CD14-positive monocyte (primary cell): Measurements from ENCODE around the gene FAM20C. TPM values are rescaled to one million over a fixed set of nuclear protein-coding genes. Genes with fewer than 3 reads are reported as not detected.

ENCODE experiments used
- DNase-seq, 3 donors: peaks; one replicate each; pipeline ENCODE4 v3.0.0-alpha.2; 2011 to 2022
- H2AFZ ChIP-seq: 2 replicates; pipeline ENCODE4 v1.6.0; 2012; ENCODE audit warnings: mild to moderate bottlenecking, low read depth, low read length, inconsistent platforms; ENCODE audit not compliant: insufficient read depth, poor library complexity, severe bottlenecking
- H3K27ac ChIP-seq, 2 donors: 1 replicate in 1 of 2; 2 replicates in 1 of 2; pipeline ENCODE4 v1.5.1; 2012 to 2013; ENCODE audit warnings: low read length in 2 of 2, control low read depth in 1 of 2, inconsistent platforms in 1 of 2, low read depth in 1 of 2, mild to moderate bottlenecking in 1 of 2
- H3K27me3 ChIP-seq, 2 donors: one replicate each; pipeline versions ENCODE4 v1.6.0 to v1.6.1; 2011 to 2013; ENCODE audit warnings: low read length in 2 of 2; ENCODE audit not compliant: control insufficient read depth in 2 of 2, insufficient read depth in 2 of 2
- H3K36me3 ChIP-seq, 2 donors: replicated peaks in 1 of 2; 1 replicate in 1 of 2; 2 replicates in 1 of 2; pipeline versions ENCODE4 v1.5.1 to v1.6.1; 2012 to 2013; ENCODE audit warnings: low read length in 2 of 2, control low read depth in 1 of 2, inconsistent platforms in 1 of 2, mild to moderate bottlenecking in 1 of 2; ENCODE audit not compliant: insufficient read depth in 2 of 2, control insufficient read depth in 1 of 2
- H3K4me1 ChIP-seq, 2 donors: 1 replicate in 1 of 2; 2 replicates in 1 of 2; pipeline versions ENCODE4 v1.5.1 to v1.6.1; 2012 to 2013; ENCODE audit warnings: low read length in 2 of 2, control low read depth in 1 of 2, inconsistent platforms in 1 of 2, mild to moderate bottlenecking in 1 of 2, moderate library complexity in 1 of 2; ENCODE audit not compliant: insufficient read depth in 2 of 2, control insufficient read depth in 1 of 2
- H3K4me2 ChIP-seq: replicated peaks from 2 replicates; pipeline ENCODE3; 2012; ENCODE audit warnings: low read length, moderate library complexity, mild to moderate bottlenecking; ENCODE audit not compliant: poor library complexity, severe bottlenecking; ENCODE audit errors: extremely low read depth
- H3K4me3 ChIP-seq, 3 experiments: fragments of 200-600 bp in 1 of 3; sonication (generic) in 1 of 3; replicated peaks in 1 of 3; 1 replicate in 2 of 3; 2 replicates in 1 of 3; pipeline ENCODE4 v1.5.1; 2011 to 2013; ENCODE audit warnings: low read length in 3 of 3, mild to moderate bottlenecking in 3 of 3, control low read depth in 2 of 3, low read depth in 2 of 3, inconsistent platforms in 1 of 3, moderate library complexity in 1 of 3
- H3K79me2 ChIP-seq: 2 replicates; pipeline ENCODE4 v1.6.0; 2012; ENCODE audit warnings: mild to moderate bottlenecking, control low read depth, inconsistent platforms, low read length, moderate library complexity; ENCODE audit not compliant: insufficient read depth
- H3K9ac ChIP-seq: 2 replicates; pipeline ENCODE4 v1.6.0; 2017; ENCODE audit warnings: low read length, mild to moderate bottlenecking; ENCODE audit not compliant: insufficient read depth, poor library complexity, severe bottlenecking
- H3K9me3 ChIP-seq, 2 donors: replicated peaks in 1 of 2; 1 replicate in 1 of 2; 2 replicates in 1 of 2; pipeline versions ENCODE4 v1.5.1 to v1.6.1; 2012 to 2013; ENCODE audit warnings: low read length in 2 of 2, control low read depth in 1 of 2; ENCODE audit not compliant: control insufficient read depth in 1 of 2, insufficient read depth in 1 of 2
- H4K20me1 ChIP-seq: 2 replicates; pipeline ENCODE4 v1.6.0; 2012; ENCODE audit warnings: mild to moderate bottlenecking, low read length, control low read depth, moderate library complexity; ENCODE audit not compliant: insufficient read depth
- H3K27ac Mint-ChIP-seq, 7 donors: one replicate each; pipeline ENCODE4 v1.8.0; 2020; ENCODE audit warnings: mild to moderate bottlenecking in 7 of 7, mixed read lengths in 7 of 7, moderate library complexity in 6 of 7, inconsistent platforms in 2 of 7
- H3K27me3 Mint-ChIP-seq, 3 donors: one replicate each; pipeline ENCODE4 v1.8.0; 2021 to 2022; ENCODE audit warnings: low read depth in 3 of 3, mild to moderate bottlenecking in 3 of 3, mixed read lengths in 3 of 3, moderate library complexity in 3 of 3, inconsistent platforms in 1 of 3
- H3K36me3 Mint-ChIP-seq, 2 donors: one replicate each; pipeline ENCODE4 v1.8.0; 2020; ENCODE audit warnings: mixed read lengths in 2 of 2, inconsistent platforms in 1 of 2, mild to moderate bottlenecking in 1 of 2
- H3K4me1 Mint-ChIP-seq: one replicate; pipeline ENCODE4 v1.8.0; 2020; ENCODE audit warnings: mild to moderate bottlenecking, mixed read lengths
- H3K4me3 Mint-ChIP-seq, 2 donors: one replicate each; pipeline ENCODE4 v1.8.0; 2020; ENCODE audit warnings: mild to moderate bottlenecking in 2 of 2, mixed read lengths in 2 of 2, moderate library complexity in 1 of 2
- H3K9me3 Mint-ChIP-seq, 7 donors: one replicate each; pipeline ENCODE4 v1.8.0; 2020 to 2022; ENCODE audit warnings: mixed read lengths in 7 of 7, mild to moderate bottlenecking in 6 of 7, moderate library complexity in 6 of 7, inconsistent platforms in 2 of 7
- WGBS: methylation state at CpG from one replicate; pipeline ENCODE4 v1.1.5; 2013; ENCODE audit warnings: missing lambda C conversion rate; ENCODE audit not compliant: insufficient coverage; 5-methylcytosine and 5-hydroxymethylcytosine counted together
- intact Hi-C, 2 donors: fragments of 100-400 bp; cut with micrococcal nuclease; formaldehyde crosslinking; loops; one replicate each; pipeline versions ENCODE4 v1.15.0 to v1.15.1; 2023
- polyA plus RNA-seq, 3 donors: library from polyadenylated mRNA; depleted of rRNA in 1 of 3; unstranded in 2 of 3; stranded (reverse) in 1 of 3; fragments of 300-500 nt in 2 of 3; fragments of >200 nt in 1 of 3; fragmentation: Illumina TruSeq in 2 of 3; gene quantifications; 1 replicate in 2 of 3; 2 replicates in 1 of 3; pipeline ENCODE4 v1.2.3, GENCODE V29; 2012 to 2021
- TF ChIP-seq, protein P1 (sequence below): fragments of 200-600 bp; IDR thresholded peaks from one replicate; pipeline ENCODE4 v1.8.0; 2022; ENCODE audit warnings: antibody characterized with exemption, mild to moderate bottlenecking

FAM20C gene
- polyA plus RNA-seq, 3 donors = 1.2 to 32.2 (median 1.5) TPM

DNA sequence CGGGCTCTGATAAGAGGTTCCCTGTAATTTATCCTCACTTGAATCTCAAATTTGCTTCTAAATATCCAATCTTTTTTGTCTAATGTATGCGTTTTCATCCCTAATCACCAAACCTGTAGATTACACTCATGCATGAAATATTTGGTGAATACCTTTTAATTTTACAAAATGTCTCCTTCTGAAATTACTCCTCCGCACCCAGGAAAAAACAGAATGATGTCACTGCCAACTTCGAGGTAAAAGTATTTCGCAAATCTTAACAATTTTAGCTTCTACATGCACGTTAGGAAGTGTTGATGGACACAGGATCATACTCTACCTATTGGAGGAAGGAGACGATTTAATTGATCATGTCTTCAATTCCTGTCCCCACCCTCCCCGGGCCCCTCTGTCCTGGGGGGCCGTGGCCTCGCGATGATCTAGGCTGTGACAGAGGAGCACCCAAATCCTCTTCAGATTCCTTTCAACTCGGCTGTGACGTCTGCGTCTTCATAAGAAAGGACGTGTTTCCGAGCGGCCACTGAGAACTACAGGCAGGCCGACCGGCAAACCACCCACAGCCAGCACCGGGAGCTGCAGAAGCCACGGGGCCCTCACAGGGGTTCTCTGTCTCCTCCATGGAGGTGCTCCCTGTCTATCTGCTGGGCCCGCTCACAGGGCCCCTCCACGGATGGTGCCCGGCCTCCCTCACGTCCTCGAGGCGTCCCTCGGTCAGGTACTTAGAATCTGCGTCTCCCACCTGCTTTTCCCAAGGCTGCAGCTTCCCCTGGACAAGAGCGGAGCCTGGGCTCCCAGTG is 8.7 kb upstream of the FAM20C start:
- no peak overlapping the region for H3K27ac ChIP-seq
- H3K36me3 ChIP-seq = no peaks in the 10 kb centered on the region
- H3K27me3 ChIP-seq = no peaks in the 10 kb centered on the region
- H3K4me1 ChIP-seq = no peaks in the 10 kb centered on the region
- H3K4me3 ChIP-seq = no peak overlapping the region
- H3K27ac Mint-ChIP-seq = no peak overlapping the region
- no peak overlapping the region for H3K4me2 ChIP-seq
- no peak overlapping the region for H3K9ac ChIP-seq
- WGBS = 89% methylated on average over 20 of the region's 30 CpGs
- DNase-seq = no peak
- peaks cover 7 to 30% (median 18%) of the 10 kb centered on the region in 3 donors for H3K27me3 Mint-ChIP-seq
- no peaks in the 10 kb centered on the region for H3K36me3 Mint-ChIP-seq
- H3K79me2 ChIP-seq = no peaks in the 10 kb centered on the region
- H4K20me1 ChIP-seq = no peaks in the 10 kb centered on the region
- H3K9me3 ChIP-seq = no peaks in the 10 kb centered on the region
- peaks cover 8% of the 10 kb centered on the region for H3K4me1 Mint-ChIP-seq
- no peaks in the 10 kb centered on the region for H3K9me3 Mint-ChIP-seq
- H2AFZ ChIP-seq = no peak overlapping the region
- intact Hi-C loops = no loop called here
- H3K4me3 Mint-ChIP-seq = no peak overlapping the region
- TF ChIP-seq, protein P1, sequence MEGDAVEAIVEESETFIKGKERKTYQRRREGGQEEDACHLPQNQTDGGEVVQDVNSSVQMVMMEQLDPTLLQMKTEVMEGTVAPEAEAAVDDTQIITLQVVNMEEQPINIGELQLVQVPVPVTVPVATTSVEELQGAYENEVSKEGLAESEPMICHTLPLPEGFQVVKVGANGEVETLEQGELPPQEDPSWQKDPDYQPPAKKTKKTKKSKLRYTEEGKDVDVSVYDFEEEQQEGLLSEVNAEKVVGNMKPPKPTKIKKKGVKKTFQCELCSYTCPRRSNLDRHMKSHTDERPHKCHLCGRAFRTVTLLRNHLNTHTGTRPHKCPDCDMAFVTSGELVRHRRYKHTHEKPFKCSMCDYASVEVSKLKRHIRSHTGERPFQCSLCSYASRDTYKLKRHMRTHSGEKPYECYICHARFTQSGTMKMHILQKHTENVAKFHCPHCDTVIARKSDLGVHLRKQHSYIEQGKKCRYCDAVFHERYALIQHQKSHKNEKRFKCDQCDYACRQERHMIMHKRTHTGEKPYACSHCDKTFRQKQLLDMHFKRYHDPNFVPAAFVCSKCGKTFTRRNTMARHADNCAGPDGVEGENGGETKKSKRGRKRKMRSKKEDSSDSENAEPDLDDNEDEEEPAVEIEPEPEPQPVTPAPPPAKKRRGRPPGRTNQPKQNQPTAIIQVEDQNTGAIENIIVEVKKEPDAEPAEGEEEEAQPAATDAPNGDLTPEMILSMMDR = no peak

GRCh38 chr7:184294-185264 is 7.8 kb upstream of the FAM20C start:
- Histone ChIP-seq H3K4me3 (no peak overlapping the region), H3K36me3 (no peaks in the 10 kb centered on the region), H3K4me2 (no peak overlapping the region), H3K27me3 (no peaks in the 10 kb centered on the region), H4K20me1 (no peaks in the 10 kb centered on the region), H3K27ac (no peak overlapping the region), H3K4me1 (no peaks in the 10 kb centered on the region), H3K79me2 (no peaks in the 10 kb centered on the region), H2AFZ (no peak overlapping the region), H3K9ac (no peak overlapping the region), H3K9me3 (no peaks in the 10 kb centered on the region)
- H3K4me3 Mint-ChIP-seq = no peak overlapping the region
- H3K9me3 Mint-ChIP-seq = no peaks in the 10 kb centered on the region
- DNase-seq = no peak
- peaks cover 8% of the 10 kb centered on the region for H3K4me1 Mint-ChIP-seq
- intact Hi-C loops = no loop called here
- WGBS = 92% methylated on average over 18 of the region's 27 CpGs
- H3K27me3 Mint-ChIP-seq = peaks cover 3 to 29% (median 21%) of the 10 kb centered on the region in 3 donors
- TF ChIP-seq, protein P1 = no peak
- peak overlapping the region in 1 of 7 donors; percentile 35 for H3K27ac Mint-ChIP-seq
- H3K36me3 Mint-ChIP-seq = peaks cover 2 to 3% of the 10 kb centered on the region in 2 donors
